CMK (cell line): Measurements from ENCODE around the gene MED22.

ENCODE experiments used
- DNase-seq: peaks from one replicate; pipeline ENCODE4 v3.0.0-alpha.2; 2010; ENCODE audit warnings: low read depth

The MED22 gene

DNA sequence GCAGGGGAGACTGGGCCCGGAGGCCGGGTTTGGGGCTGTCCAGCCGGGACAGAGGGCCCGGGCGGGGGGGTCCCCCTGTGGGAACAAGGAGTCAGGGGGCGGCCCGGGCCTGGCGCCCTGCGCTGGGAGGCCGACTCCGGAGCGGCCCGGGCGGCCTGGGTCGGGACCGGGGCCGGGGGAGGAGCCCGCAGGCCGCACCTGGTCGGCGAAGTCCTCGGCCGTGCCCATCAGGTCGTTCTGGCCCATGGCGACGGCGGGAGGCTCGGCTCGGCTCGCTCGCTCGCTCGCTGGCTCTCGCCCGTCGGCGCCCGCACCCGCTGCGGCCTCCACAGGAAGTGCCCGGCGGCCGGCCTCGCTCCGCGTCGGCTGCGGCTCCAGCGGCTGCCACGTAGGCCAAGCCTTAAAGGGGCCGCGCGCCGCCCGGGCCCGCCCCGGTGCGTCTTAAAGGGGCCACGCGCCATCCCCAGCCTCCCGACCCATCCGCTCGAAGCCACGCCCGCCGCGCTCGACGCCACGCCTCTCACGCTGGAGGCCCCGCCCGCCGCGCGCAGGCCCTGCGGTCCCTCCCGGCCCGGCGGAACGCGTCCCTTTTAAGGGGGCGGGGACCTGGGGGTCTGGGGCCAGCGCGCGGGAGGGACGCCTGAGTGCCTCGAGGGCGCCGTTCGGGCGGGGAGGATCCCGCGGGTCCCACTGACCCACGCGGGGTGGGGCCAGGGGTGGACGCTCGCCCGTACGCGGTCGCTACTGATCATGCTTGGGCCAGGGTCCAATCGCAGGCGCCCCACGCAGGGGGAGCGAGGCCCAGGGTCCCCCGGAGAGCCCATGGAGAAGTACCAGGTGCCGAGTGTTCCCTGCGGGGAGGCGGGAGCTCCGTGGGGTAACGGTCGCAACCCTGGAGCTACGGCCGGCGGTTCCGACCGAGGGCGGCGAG lies 28.1 kb upstream of the MED22 start, which contains the start of the genes STKLD1 and SURF4:
STKLD1 (plus strand) TSS at position 643 of the 931 bp plus-strand sequence; CDS start at position 751, 108 bp downstream.
SURF4 (minus strand) TSS at position 337 of the 931 bp plus-strand sequence; CDS start at position 246, 91 bp downstream.
- peak; percentile 74 for DNase-seq

DNA sequence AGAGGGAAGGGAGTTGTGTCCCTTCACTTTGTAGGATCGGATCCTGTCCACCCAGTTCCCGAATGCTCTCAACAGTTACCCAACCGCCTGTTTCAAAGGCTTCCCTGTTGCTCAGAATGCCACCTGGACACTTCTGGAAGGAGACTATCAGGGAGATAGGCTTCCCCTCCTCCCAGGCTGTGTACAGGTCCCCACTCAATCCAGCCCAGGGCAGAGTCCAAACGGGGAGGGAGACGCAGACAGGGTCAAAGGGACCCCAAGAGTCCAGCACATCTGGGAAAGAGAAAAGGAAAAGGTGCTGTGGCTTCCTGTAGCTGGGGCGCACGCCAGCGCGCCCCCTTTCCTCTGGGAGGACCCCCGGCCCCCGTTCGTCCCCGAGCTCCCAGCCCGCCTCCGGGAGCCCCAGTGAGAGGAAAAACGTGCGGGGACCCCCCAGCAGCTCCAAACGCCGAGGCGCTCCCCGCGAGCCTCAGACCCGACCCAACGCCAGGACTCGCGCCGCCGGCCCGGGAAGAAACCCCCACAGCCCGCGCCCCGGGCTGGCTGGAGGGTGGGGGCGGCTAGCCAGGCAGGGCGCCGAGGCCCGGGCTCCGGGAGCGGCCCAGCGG lies 27.3 kb upstream of the MED22 start:
- DNase-seq: no peak

DNA sequence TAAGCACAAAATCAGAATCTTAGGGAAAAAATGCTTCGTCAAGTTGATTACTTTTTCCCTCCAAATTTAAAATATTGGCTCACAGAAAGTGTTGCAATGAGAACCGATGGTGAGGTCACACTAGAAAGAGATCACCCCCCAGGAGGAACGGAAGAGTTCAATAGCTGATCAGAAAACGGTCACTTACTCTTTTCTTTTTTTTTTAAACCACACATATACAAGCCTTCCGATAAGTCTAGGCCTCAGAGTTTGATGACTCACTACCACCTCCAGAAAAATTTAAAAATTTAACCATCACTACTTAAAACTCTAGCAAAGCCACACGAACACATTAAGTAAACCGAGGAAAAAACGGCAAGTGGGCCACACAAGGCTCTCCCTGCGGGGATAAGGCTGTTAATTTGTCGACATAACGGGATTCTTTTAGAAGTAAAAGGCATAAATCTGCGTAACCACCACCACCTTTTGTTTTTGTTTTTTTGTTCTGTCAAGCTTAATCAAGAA lies 26.7 kb upstream of the MED22 start:
- no peak for DNase-seq

DNA sequence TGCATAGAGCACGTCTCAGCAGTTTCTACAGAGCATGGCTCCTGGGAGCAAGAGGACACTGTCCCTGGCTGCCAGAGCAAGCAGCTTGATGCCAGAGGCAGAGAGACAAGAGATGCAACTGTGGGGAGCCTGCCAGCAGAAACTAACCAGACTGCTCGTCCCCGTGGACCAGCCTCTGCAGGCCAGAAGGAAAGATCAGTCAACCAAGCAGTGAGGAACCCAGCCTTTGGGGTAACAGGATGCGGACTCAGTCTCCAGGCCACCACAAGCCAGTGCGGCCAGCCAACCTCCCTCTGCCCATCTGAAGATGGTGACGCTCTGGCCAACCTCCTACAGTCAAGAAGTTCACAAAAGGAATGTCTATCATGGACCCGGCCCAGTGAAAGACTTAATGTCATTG lies 24.2 kb upstream of the MED22 start:
- DNase-seq: no peak

DNA sequence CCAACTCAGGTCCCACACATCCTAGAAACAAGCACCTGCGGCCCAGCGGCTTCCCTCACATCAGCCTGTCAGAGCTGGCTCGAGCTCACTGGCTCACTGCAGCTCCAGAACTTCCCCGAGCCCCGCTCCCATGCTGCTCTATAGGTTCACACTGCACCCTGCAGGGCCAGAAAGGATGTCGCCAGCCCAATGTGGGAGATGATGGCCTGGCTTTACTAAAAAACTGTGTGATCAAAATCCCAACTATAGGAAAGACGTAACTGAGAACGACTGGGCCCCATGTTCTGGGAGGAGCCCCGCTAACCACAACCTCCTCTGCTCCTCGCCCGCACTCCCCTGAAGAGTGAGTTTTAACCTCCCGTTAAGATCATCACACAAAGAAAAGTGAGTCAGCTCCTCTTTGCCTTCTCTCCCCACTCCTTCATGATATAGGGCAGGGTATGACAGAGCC lies 23.4 kb upstream of the MED22 start:
- DNase-seq: no peak

DNA sequence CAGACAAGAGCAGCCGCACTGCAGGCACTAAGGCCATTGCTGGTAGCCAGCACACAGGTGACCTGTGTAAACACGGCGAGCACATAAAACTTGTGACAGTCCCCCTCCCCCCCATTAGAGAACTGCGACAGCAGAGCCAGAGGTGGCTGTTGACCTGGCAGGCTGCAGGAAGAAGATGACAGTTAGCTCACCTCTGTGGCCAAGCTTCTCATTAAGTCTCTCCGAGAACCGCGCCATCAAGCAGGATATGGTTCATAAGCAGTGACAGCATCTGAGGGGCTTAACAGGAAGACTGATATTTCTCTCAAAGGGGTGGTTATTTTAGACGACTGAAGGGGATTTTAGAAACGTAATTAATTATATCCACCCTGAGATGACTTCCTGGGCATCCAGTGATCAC lies 22.8 kb upstream of the MED22 start:
- no peak for DNase-seq

DNA sequence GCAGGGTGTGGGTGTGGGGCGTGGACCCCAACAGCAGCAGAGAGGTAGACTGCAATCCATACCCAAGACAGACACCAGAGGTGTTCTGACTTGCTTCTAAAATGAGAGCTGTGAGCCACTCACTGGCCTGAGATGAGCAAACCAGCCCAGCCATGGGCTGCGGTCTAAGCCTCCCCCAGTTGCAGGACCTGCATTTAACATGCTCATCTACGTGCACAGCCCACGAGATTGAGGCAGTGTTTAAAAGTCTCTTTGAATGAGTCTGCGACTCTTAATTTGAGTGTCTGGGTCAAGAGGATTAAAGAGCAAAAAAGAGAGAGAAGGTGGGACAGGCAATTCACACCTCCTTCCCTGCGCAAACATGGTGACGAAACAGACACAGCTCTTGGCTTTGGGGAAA lies 22.0 kb upstream of the MED22 start:
- DNase-seq: no peak

DNA sequence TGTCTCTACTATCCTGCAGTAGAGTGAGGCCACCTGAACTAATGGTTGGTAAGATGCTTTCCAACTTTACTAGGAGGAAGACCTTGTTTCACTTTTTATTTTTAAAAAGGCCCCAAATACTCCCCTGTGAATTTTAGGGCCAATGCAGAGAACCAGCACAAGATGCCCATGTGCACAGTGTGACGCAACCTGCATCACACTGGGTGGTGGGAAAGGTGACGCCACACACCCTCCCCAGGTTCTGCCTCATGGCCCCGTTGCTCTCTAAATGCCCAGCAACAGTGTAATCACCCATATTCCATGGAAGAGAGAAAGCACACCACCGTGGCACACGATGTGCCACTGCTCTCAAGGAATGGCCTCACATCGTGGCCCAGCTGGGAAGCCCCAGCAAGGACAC lies 21.5 kb upstream of the MED22 start:
- DNase-seq: no peak

DNA sequence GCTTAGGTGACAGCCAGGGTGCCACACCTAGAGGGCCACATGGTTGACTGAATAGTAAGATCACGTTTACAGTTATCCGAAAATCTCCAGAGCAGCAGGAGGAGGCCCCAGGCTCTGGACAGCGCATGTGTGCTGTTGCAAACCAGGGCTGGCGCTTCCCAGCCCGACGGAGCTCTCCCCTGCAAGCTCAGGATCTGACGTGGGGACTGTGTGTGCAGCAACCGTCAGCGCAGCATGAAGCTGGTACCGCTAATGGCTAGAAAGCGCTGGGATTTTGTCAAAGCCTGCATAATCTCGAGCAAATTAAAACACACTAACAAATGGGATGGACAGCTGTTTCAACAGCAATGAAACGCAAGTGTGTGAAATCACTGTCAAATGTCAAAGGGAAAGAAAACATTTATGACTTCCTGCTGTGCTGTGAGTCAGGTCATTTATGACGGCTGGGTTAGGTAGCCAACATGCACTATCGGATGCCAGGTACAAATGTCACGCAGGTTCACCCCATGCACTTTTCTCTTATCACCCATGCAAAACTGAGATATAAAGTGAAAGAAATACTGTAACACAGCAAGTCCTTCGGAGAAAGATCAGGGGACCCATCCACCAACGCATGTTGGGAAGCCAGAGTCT lies 20.4 kb upstream of the MED22 start:
- no peak for DNase-seq

DNA sequence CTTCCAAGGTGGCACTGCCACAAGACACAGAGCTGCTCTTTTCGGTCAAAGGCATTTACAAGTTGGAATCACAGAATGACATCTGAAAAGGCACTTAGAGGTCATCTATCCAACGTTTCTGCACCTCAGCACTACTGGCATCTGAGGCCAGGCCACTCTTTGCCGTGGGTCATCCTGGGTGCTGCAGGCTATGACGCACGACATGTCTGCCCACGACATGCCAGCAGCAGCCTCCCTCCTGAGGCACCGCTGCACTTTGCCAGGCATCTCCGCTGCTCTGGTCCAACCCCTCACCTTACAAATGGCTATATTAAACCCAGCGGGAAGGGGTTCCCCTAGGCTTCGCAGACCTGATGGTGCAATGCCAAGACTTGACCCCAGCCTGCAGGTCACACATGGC lies 19.8 kb upstream of the MED22 start:
- no peak for DNase-seq

DNA sequence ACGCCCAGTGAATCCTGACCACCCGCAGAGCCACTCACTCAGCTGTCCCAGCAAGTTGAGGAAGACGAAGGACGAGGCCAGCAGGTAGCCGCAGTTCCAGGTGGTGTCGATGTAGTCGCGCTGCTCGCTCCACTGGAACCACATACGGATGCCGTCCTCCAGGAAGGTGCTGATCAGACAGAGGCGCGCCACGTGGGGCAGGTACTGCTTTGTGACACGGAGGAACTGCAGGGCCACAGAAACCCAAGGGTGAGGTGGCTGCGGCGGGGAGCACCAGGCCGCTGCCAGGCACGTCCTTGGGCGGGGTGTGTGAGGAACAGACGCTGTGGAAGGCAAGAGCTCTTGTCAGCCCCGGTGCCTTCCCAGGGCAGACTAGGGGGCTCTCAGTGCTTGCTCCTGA lies 19.3 kb upstream of the MED22 start:
- no peak for DNase-seq

DNA sequence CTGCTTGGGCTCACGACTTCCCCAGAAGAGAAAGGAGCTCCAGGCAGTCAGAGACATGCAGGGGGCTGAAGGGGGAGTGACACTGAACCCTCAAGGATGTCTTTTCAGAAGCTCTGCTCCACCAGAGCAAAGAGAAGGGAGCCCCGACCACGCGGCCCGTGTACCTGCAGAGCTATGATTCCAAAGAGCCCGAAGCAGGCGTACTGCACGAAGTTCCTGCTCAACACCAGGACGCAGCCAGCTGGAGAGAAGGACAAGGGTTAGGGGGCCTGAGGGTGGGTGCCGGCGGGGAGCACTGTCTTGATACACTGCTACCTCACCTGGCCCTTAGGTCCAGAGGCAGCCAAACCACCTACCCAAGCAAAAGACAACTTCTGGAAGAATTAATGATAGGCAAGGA lies 18.5 kb upstream of the MED22 start:
- no peak for DNase-seq

DNA sequence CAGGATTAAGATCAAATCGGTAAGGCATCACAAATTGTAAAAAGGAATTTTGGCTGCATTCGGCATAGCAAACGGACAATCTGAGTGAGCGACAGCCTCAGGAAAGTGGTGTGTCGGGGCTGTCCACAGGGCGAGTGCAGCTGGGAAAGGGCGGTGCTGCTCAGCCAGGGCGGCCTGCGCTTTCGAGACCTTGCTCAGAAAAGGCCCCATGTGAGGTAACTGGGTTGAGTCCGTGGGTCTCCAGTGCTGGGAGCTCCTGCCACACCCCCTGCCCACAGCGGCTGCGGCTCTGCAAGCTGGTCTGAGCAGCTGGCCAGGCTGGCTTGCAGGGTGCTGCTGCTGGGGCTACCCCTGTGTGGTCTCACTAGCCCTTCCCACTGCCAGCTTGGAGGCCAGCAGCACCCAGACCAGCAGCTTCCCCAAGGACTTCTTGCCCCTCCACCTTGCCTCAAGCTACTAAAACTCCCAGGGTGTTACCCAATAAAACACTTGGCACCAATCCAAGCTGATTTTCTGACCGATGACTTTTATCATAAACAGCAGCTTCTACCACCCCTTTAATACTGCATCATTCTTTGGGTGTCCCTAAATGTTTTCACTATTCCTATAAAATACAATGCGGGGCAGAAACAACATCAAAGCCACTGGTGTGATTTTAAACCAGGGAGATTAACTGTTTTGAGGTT lies 14.6 kb upstream of the MED22 start:
- no peak for DNase-seq

DNA sequence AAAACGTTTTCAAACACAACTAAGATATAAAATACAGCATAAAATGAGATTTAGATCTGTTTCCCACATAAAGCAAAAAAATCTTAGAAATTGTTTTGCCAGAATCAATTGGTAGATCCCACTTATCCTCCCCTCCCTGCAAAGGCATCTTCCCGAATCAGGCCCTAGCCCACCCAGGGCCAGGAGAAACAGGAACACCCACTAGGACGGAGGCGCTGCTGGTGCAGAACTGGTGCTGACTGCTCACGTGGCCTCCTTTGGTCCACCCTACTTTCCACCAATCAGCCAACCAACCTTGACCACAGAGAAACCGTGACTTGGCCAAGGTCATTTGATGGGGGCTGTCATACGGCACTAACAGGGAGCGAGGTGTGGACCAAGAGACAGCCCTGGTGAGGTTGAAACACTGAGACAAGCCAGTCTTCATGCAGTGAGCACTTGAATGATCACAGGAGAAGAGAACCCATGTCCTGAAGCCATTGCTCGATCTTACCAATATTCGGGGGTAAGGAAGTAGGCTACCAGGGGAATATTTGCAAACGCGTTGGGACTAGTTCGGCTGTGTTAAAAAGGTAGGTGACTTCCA lies 13.7 kb upstream of the MED22 start:
- no peak for DNase-seq

DNA sequence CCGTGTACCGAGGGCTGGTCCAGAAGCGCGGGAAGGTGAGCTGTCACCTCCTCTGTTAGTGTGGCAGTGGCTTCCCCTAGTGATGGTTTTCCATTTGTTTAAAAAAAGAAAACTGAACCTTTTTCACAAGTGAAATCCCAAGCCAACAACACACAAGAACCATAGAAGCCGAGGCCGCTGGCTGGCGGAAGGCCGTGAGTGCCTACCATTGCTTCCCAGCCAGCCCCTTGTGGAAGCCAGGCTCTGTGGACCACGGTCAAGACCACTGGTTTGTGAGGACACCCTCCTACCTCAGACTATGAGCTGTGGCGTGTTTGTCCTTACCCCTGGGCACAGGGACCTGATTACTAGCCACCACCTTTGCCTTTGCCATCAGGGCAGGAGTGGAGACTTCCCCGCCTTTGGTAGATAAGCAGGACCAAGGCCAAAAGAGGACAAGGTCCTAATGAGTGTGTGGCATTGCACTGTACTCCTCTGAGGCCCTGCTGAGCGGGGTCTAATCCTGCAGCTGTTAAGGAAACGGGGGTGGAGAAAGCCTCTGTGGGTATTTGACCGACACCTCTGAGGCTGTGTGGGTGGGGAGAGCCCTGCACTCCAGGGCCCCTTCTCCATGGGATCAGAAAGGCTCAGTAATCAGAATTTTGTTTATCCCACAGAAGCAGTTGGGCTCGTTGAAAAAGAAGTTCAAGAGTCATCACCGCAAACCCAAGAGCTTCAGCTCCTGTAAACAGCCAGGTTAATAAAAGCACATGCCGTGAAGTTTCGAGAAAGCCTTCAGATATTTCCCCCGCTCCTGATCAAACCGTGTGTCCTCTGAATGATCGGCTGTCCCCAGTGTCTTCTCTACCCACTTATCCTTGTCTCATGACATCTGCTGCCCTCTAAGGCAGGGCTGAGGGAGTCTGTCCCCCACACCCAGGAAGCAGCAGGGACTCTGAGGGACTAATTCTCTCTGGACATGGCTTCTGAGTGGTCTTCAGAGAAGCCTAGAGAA lies 12.8 kb upstream of the MED22 start:
- no peak for DNase-seq

DNA sequence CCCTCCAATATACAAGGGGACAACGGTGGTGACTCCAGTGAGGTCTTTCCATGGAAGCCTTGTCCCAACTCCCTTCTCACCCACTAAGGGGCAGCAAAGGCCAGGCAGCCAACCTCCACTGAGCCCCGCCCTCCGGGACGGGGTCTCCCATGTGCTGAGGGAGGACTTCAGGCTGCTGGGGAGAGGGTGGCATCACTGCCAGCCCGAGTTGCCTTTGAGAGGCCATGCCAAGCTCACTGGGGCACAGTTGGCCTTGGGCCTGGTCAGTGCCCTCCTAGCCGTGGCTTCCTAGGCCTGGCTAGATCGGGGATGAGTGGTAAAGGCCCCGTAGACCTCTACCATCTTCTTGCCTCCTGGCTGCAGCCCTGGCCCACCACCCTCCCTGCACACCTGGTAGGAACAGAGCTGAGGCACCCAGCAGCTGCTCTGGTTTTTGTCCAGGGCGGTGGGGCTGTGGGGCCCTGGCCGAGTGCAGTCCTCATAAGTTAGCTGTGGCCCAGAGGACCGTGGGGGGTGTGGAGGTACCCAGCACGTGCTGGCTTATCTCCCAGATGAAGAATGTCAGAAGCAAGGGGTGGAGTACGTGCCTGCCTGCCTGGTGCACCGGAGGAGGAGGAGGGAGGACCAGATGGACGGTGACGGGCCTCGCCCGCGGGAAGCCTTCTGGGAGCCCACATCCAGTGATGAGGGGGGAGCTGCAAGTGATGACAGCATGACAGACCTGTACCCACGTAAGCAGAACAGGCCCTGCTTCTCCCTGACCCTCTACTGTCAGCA lies 11.7 kb upstream of the MED22 start:
- no peak for DNase-seq

DNA sequence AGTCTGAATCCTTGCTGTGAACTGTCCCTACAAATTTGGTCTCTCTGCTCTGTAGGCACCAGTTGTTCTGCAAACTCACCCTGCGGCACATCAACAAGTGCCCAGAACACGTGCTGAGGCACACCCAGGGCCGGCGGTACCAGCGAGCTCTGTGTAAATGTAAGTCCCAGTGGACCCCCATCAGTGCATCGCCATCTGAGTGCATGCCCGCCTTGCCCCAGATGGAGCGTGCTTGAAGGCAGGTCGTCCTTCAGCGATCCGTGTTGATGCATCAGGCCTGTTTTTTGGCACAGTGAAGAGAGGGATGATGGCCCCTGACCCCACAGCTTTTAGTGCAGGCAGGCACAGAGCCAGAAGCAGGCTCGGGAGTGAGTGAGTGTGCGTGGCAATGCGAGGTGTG lies 9.7 kb upstream of the MED22 start:
- DNase-seq: no peak

DNA sequence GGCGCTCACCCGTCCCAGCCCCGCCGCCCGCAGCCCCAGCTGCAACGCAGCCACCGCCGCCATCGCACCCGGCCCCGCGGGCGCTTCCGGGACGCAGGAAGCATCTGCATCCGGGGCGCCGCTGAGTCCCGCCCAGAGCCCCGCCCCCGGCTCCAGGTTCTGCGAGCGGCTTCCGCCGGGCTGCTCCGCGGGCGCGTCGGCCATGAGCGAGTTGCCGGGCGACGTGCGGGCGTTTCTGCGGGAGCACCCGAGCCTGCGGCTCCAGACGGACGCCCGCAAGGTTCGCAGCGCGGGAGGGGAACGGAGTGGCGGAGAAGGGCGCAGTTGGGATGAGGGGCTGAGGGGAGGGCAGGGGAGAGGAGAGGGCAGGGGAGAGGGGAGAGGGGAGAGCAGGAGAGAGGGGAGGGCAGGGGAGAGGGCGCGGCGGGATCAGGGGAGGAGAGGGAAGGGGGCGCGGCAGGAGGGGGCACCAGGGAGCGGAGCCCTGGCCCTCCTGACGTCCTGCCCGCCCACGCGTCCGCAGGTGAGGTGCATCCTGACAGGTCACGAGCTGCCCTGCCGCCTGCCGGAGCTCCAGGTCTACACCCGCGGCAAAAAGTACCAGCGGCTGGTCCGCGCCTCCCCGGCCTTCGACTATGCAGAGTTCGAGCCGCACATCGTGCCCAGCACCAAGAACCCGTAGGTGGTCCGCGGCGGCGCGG lies 8.6 kb upstream of the MED22 start, which contains the start of the genes SURF1 and SURF2:
SURF1 (minus strand) TSS at position 97 of the 701 bp plus-strand sequence; CDS start at position 63, 34 bp downstream.
SURF2 (plus strand) TSS at position 160 of the 701 bp plus-strand sequence; CDS start at position 203, 43 bp downstream.
- DNase-seq: no peak
